ENCODE data around the gene ARNT2.

DNA sequence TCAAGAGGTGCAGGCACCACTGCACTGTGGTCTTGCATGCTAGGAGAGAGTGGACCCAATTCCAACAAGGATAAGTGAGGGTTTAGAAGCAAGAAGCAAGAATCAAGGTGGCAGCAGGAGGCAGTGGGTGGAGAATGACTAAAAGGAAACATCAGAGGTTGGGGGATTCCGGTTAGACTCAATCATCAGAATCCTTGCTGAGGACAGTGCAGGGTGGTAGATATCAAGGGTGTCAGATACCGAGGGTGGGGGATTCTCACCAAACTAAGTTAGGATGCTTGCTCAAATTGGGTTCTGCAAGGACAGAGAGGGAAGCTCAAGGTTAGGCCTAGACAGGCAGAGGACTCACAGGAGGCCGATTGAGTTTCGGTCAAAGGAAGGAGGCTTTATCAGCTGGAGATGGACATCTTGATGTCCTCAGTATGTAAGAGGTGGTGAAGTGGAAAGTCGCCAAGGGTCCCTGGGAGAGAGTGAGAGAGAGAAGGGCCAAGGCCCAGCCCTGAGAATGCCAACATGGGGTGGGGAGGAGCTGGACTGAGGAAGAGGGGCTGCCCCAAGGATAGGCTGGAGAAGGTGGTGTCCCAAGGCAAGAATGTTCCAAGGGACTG lies 102.2 kb downstream of the ARNT2 start:
- TF ChIP-seq YY1 (IDR thresholded peaks at IDR 0.05; ENCODE audit: insufficient read depth, insufficient read length) = no peak
- TF ChIP-seq ZNF274 (IDR thresholded peaks at IDR 0.05; ENCODE audit: low read depth, low read length) = no peak

Data from NT2/D1 (cell line).